Ascending aorta (tissue), 2 donors: Measurements from ENCODE around the gene FAF1. TPM values are rescaled to one million over a fixed set of nuclear protein-coding genes. Genes with fewer than 3 reads are reported as not detected.
A peak's percentile ranks its signal among the peaks of the same experiment; 100 is the strongest.

Source experiments
- DNase-seq, 2 donors: peaks; one replicate each; pipeline ENCODE4 v3.0.0-alpha.2; 2019; ENCODE audit warnings: low spot score in 2 of 2
- H3K27ac ChIP-seq, 2 donors: fragments of 200-600 bp; sonication (generic); one replicate each; pipeline ENCODE4 v1.5.1; 2016 to 2017; ENCODE audit warnings: mild to moderate bottlenecking in 1 of 2
- H3K27me3 ChIP-seq: fragments of 200-600 bp; sonication (generic); one replicate; pipeline ENCODE4 v1.5.1; 2017
- H3K36me3 ChIP-seq, 2 donors: fragments of 200-600 bp; sonication (generic); one replicate each; pipeline ENCODE4 v1.5.1; 2016
- H3K4me1 ChIP-seq, 2 donors: fragments of 200-600 bp; sonication (generic); one replicate each; pipeline ENCODE4 v1.5.1; 2016 to 2017; ENCODE audit warnings: mild to moderate bottlenecking in 1 of 2
- H3K4me3 ChIP-seq, 2 donors: fragments of 200-600 bp; sonication (generic); one replicate each; pipeline ENCODE4 v1.5.1; 2016 to 2017; ENCODE audit warnings: mild to moderate bottlenecking in 1 of 2
- H3K9me3 ChIP-seq, 2 donors: fragments of 200-600 bp; sonication (generic); one replicate each; pipeline ENCODE4 v1.5.1; 2016
- CTCF ChIP-seq, 3 experiments: fragments of 200-600 bp in 2 of 3; fragments of 450-650 bp in 1 of 3; sonication (generic) in 2 of 3; IDR thresholded peaks; one replicate each; pipeline ENCODE4 v1.5.1; 2016 to 2019; ENCODE audit warnings: antibody characterized with exemption in 3 of 3, mild to moderate bottlenecking in 1 of 3, moderate library complexity in 1 of 3
- intact Hi-C: fragments of 100-400 bp; cut with DNase I; formaldehyde crosslinking; loops from one replicate; pipeline ENCODE4 v1.15.1; 2023
- total RNA-seq: library from RNA; depleted of rRNA; stranded (reverse); fragments of >200 nt; gene quantifications from one replicate; pipeline ENCODE4 v1.1.0, GENCODE V29; 2016

FAF1 gene
- total RNA-seq, 1 donor from 2014 or later = 16.4 TPM

DNA sequence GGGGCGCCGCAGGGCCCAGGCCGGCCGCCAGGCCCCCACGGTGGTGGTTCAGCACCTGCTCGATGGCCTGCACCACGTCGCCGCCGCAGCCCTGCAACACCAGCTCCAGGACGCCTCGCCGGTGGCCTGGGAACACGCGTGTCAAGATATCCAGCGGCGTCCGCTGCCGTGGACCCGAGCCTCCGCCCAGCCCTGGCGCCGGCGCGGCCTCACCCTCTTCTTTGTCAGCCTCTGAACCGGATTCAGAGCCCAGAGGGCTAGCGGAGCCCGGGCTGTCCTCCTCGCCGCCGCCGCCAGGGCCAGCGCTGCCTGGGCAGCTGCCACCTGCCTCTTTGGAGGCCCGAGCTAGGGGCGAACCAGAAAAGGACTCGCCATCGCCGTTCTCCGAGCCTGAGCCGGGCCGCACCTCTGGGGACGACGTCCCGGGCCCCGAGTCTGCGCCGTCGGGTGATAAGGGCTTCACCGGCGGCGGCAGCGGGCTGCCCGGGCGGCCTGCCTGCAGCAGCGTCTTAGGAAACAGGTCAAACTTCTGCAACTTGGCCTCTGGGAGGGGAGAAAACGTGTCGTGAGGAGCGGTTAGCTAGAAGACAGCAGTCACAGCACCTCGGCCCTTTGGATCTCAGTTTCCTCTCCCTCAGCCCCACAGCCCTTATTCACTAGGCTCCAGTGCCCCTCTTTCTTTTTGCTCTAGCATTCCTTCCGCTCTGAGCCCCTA, 540.7 kb downstream of the FAF1 start:
- Histone ChIP-seq H3K27ac (no peak overlapping the region), H3K36me3 (no peaks in the 10 kb centered on the region), H3K9me3 (no peaks in the 10 kb centered on the region), H3K4me3 (peak overlapping the region in 1 of 2 donors; percentile 61), H3K27me3 (peaks cover 45% of the 10 kb centered on the region), H3K4me1 (peaks cover 15 to 19% of the 10 kb centered on the region in 2 donors)
- intact Hi-C loops = no loop called here
- no peak for TF ChIP-seq CTCF (IDR thresholded peaks at IDR 0.05)
- no peak for DNase-seq

DNA sequence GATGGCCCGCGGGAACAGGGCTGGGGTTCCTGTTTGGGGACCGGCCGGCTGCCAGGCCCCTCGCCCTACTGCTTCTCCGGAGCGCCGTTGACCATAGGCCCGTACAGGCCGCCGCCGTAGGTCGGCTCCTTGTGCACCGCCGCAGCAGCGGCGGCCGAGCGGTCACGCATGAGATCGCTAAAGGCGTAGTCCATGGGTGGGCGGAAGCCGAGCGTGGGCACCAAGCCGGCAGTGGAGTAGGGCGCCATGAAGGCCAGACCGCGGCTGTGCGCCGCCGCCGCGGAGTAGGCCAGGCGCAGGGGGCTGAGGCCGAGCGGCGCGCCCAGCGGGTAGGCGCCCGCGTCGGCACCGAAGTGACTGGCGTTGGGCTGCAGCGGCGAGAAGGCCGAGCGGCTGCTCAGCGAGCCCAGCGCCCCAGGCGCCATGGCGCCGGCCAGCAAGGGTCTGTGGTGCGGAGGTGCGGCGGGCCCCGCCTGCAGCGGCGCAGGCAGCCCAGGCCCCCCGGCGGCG, 541.4 kb downstream of the FAF1 start:
- no peak overlapping the region for H3K27ac ChIP-seq
- no peak for DNase-seq
- no peak for TF ChIP-seq CTCF (IDR thresholded peaks at IDR 0.05)
- H3K9me3 ChIP-seq = no peaks in the 10 kb centered on the region
- peaks cover 45% of the 10 kb centered on the region for H3K27me3 ChIP-seq
- peaks cover 15 to 18% of the 10 kb centered on the region in 2 donors for H3K4me1 ChIP-seq
- no peaks in the 10 kb centered on the region for H3K36me3 ChIP-seq
- intact Hi-C loops = no loop called here
- H3K4me3 ChIP-seq = peak overlapping the region; percentile 29 to 61

DNA sequence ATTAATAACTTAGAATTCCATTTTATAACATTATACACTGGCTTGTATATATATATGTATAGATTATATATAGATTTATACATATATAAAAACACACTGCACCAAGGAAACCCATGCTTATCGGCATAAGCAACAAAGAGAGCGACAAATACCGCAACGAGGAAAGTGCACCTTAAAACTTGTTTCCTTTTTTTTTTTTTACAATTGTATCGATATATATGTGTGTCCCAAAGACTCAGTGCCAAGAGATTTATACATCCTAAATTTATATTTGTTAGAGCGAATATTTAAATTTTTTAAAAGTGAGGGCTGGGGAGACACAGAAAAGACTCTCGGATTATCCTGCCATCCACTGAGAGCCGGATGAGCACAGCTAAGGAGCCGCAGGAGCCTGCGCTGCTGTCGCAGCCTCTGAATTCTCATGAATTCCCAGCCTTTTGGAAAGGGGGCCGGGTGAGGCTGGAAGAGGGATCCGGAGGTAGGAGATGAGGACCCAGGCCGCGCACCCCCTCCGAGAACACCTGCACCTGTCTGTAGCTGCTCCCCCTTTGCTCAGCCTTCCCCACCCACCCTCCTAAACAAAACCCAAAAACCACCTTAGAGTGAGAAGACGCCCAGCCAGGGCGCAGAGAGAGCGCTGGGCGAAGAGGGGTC, 542.0 kb downstream of the FAF1 start:
- peaks cover 45% of the 10 kb centered on the region for H3K27me3 ChIP-seq
- TF ChIP-seq CTCF (IDR thresholded peaks at IDR 0.05) = no peak

GRCh38 chr1:50417507-50417906, 542.6 kb downstream of the FAF1 start:
- Histone ChIP-seq H3K36me3 (no peaks in the 10 kb centered on the region), H3K9me3 (no peaks in the 10 kb centered on the region), H3K4me1 (peaks cover 10% of the 10 kb centered on the region in 2 donors), H3K27me3 (peaks cover 41% of the 10 kb centered on the region), H3K27ac (no peak overlapping the region), H3K4me3 (peak overlapping the region in 1 of 2 donors; percentile 19)
- no peak for DNase-seq
- no peak for TF ChIP-seq CTCF (IDR thresholded peaks at IDR 0.05)
- intact Hi-C loops = no loop called here

More for the DNA sequence above, 542.0 kb downstream of the FAF1 start:
- Histone ChIP-seq H3K4me3 (peak overlapping the region; percentile 29 to 61), H3K27ac (no peak overlapping the region), H3K4me1 (peaks cover 10 to 12% of the 10 kb centered on the region in 2 donors), H3K9me3 (no peaks in the 10 kb centered on the region), H3K36me3 (no peaks in the 10 kb centered on the region)
- no peak for DNase-seq
- intact Hi-C loops = no loop called here

- H3K9me3 ChIP-seq = no peaks in the 10 kb centered on the region
- H3K4me3 ChIP-seq = peak overlapping the region in 1 of 2 donors; percentile 24
- no peak for DNase-seq
- intact Hi-C loops = no loop called here
- H3K27me3 ChIP-seq = peaks cover 40% of the 10 kb centered on the region
- H3K27ac ChIP-seq = no peak overlapping the region
- no peaks in the 10 kb centered on the region for H3K36me3 ChIP-seq
- TF ChIP-seq CTCF (IDR thresholded peaks at IDR 0.05) = no peak
- H3K4me1 ChIP-seq = peaks cover 10% of the 10 kb centered on the region in 2 donors
These were observed 543.3 kb downstream of the FAF1 start for GRCh38 chr1:50416553-50417453.
